Activated CD4-positive, alpha-beta T cell treated with anti-CD3 and anti-CD28 coated beads for 1 hour (primary cell): ENCODE data around the gene SIRPB1.
"Not testable (repeated sequence)": the region's sequence is repeated elsewhere in the genome, so short reads cannot be mapped to it uniquely, and the experiment has no call there.

Experiments used
- DNase-seq: peaks from one replicate; pipeline ENCODE4 v3.0.0-alpha.2; 2020

Gene SIRPB1

DNA sequence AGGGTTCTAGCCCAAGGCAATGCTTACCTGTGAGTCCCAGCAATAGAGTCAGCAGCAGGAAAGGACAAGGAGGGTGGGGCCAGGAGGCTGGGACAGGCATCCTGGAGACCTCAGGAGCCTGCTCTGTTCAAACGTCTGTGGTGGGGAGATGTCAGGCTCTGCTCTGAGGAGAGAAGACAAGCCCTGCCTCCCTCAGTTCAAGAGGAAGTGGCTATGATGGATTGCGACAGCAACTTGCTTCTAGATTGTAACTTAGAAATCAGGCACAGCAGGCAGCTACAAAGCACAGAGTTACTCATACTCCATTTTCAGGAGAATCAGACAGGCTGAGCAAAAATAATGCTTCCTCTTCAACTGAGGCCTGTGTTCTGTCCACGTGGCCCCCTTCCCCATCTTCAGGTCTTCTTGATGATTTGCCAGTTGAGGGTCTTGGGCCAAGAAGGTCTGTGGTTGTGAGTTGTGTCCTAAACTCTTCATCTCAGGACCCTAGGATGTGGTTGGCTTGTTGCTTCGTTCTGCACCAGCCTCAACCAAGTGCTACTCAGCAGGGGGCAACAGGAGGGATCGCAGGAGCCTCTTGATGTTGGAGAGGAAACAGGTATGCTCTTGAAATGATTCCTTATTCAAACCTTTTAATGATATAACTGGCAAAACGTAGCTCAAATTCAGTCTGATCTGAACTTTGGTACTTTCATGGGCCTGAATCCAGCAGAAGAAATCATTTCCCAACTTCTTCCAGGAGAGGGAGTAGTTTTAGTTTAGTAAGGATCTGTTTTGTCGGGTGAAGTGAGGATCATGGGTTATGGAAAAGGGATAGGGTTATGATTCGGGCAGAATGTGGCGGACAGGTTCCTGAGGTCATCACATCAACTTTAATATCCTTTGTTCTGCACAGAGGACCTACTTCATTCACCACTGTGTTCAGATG lies 31.0 kb downstream of the SIRPB1 start:
- DNase-seq, result no peak

DNA sequence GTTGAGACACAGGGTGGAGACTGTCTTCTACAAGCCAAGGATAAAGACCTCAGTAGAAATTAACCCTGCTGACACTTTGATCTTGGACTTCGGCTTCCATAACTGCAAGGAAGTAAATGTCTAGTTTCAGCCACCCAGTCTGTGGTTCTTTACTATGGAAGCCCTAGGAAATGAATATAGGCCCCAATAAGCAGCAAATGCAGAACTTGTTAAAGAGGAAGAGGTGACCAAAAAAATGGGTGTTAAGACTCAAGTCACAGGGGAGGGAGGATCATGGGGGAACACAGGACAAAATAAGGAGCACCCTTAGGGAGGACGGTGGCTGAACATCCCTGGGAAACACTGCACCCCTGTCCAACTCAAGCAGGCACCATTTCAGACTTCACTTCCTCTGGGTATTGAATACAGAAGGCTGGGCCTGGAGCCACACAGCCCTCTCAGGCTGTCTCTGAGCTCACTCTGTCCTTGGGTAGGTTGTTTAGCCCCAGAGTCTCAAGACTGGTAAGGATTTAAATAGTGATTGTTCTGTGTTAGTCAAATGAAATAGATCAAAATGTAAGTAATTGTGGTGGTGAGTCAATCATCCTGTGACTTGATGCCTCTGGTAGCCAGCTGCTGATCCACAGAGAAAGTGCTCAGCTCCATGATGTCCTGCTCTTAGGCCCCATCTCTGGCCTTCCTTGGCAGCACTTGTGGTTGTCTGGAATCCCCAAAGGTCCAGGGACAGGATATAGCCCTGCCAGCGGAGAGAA lies 31.9 kb downstream of the SIRPB1 start:
- DNase-seq, result no peak

DNA sequence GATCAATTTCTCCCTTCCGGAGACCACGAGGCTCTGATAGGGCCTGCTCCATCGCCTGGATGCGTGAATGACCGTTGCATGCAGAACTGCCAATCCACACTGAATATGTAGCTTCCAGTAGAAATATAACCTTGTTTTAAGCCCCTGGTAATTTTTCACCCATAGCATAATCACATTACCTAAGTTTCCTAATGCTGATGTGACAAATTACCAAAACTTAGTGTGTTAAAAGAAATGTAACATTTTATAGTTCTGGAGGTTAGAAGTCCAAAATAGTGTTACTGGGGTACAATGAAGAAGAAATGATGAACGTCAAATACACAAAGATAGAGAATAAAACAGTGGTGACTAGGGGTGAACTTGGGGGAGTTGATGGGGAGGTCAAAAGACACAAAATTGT lies 40.3 kb downstream of the SIRPB1 start:
- DNase-seq, result no peak

DNA sequence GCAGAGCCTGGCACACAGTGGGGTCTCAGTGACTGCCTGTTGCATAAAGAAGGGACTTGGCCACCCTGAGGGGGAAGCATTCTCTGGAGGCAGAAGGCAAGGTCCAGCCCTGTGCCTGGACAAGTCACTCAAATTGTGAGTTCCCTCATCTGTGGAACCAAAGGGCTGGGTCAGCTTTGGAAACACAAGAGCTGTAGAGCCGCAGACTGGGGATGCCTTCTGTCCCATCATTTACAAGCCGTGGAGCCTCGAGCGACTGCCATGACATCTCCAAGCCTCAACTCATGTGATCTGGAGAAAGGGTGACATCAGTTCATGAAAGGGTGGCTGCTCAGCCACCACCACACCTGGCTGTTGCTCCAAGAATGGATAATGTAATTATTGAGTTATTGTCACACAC lies 41.9 kb downstream of the SIRPB1 start:
- DNase-seq, result no peak

DNA sequence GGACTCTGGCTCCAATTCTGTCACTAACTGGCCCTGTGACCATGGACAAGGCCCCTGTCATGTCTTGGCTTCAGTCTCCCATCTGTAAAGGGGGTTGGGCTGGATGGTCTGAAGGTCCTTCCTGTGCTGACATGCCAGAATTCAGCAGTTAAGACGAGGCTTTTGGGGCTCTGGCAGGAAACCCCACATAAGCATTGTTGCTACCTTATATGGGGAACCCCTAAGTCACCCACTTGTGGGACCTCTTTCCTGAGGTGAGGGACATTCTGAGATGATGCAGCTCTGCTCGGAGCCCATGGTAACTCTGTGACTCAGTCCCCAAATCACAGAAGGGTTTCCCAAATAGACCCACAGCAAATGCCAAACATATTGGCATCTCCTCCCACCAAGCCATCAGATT lies 42.5 kb downstream of the SIRPB1 start:
- not testable (repeated sequence) for DNase-seq

DNA sequence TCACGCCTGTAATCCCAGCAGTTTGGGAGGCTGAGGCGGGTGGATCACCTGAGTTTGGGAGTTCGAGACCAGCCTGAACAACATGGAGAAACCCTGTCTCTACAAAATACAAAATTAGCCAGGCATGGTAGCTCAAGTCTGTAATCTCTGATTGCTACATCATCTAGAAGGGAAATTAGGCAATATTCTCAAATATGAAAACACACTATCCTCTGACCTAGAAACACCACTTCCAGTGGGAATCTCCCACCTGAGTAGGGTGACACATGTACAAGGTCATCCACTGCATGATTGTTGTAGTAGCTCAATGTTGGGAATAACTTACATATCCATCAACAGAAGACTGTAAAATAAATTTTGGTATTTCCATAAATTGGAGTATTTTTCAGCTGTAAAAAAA lies 43.2 kb downstream of the SIRPB1 start:
- DNase-seq, result no peak

DNA sequence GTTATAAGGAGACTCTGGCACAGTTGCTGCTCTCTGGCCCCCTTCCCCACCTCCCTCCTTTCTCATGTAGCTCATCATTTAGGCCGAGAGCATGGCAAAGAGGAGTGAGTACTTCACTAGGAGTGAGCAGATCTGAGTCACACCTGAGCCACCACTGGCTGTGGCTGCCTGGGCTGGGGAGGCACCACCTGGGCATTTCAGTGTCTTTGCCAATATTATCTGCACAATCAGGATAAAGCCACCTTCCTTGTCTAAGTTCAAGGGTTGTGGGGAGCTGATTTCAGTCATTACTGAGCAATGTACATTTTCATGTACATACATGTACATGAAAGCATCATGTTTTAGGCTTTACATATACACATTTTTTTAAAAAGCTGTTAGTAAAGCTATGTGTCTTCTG lies 43.8 kb downstream of the SIRPB1 start:
- not testable (repeated sequence) for DNase-seq

DNA sequence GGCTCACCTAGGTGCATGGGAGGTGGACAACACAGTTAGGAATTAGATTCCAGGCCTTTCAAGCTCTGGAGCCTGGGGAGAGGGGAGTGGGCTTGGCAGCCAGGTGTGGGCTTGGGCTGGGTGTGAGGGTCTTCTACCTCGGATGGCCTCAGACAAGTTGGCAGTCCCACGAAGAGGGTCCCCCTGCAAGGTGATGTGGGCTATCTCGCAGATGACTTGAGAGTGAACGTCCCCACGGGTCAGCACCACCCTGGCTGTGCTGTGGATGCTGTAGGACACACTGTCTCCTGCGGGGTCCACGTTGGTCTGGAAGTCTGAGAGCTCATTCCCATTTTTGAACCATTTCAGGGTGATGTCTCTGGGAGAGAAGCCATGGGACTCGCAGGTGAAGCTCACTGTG lies 48.2 kb downstream of the SIRPB1 start:
- not testable (repeated sequence) for DNase-seq
